Measurements from ENCODE around the gene TGFBR3L. TPM values are rescaled to one million over a fixed set of nuclear protein-coding genes. Genes with fewer than 3 reads are reported as not detected.

Gene TGFBR3L
- total RNA-seq, 2 experiments from 2014 or later = 0.13 to 0.61 TPM

DNA sequence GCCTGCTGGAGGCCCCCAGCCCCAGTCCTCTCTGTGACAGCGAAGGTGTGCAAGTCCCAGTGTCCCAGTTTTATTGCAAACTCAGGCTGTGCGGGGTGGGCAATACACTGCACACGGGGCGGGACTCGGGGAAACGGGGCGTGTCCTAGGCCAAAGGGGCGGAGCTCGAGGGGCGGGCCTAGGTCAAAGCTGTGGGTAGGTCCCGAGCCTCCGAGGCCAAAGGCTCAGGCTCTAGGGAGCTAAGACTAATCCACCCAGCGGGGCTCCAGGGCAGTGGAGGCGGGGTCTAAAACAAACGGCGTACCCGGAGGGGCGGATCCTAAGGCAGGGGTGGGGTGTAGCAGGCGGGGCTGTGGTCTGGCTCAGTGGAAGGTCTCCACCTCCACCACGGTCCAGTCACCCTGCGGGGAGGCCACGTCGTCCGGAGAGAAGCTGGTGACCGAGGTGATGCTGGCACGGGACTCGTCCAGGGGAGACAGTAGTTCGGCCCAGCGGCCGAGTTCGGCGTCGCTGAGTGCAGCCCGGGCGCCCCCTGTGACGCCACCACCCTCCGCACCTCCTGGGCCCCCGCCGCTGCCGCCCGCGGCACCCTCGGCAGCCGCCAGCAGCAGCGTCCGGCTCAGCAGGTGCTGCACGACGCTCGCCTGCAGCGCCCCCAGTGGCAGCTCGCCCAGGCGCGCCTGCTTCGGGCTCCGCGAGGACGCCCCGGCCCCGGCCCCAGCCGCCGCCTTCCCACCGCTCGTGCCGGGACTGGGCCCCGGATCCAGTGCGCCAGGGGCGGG lies 45.8 kb upstream of the TGFBR3L start:
- TF ChIP-seq EZH2phosphoT487 (IDR thresholded peaks at IDR 0.05; ENCODE audit: borderline replicate concordance, low read depth, low read length) (no peak), CTCF (conservative IDR thresholded peaks at IDR 0.05; ENCODE audit: low read length) (peak; percentile 81)
- POLR2A ChIA-PET = interaction anchor here (0.6 to 1.2 kb wide), 2 partner anchors 52 to 1466 kb away, joined by 3 read pairs; partner anchors contain the start of gene SNAPC2
- Histone ChIP-seq H3K4me2 (ENCODE audit: low read length) (peak overlapping the region; percentile 84), H3K9me2 (ENCODE audit: insufficient read depth, low read length) (no peaks in the 10 kb centered on the region), H4K20me1 (ENCODE audit: insufficient read depth, low read length) (no peaks in the 10 kb centered on the region), H2AFZ (ENCODE audit: low read length) (peak overlapping the region; percentile 17; the same call in 1 of the 2 replicates), H3K27ac (ENCODE audit: low read depth, low read length, poor library complexity, severe bottlenecking) (no peak overlapping the region), H3K79me2 (ENCODE audit: insufficient read depth, low read depth, low read length) (no peaks in the 10 kb centered on the region), H3K4me3 (ENCODE audit: low read depth, low read length, poor library complexity, severe bottlenecking) (peak overlapping the region; percentile 65), H3K36me3 (ENCODE audit: insufficient read depth, low read length) (no peaks in the 10 kb centered on the region), H3K9me3 (ENCODE audit: low read length) (no peaks in the 10 kb centered on the region), H3K4me1 (ENCODE audit: insufficient read depth, low read length, poor library complexity, severe bottlenecking) (peaks cover 40% of the 10 kb centered on the region)
- intact Hi-C loops (cut with micrococcal nuclease; ENCODE audit: unreplicated experiment) = no loop called here
- CTCF ChIA-PET (ENCODE audit: unreplicated experiment) = interaction anchor here (1.0 to 1.8 kb wide), 4 partner anchors 11 to 52 kb away, joined by 3 to 6 read pairs (median 4); partner anchors contain the start of gene SNAPC2
- DNase-seq (ENCODE audit: low spot score) = peak; percentile 92
- no TSS peak for BruUV-seq (replicated peaks)

GRCh38 chr19:7869453-7869909 lies 45.1 kb upstream of the TGFBR3L start:
- Histone ChIP-seq H2AFZ (ENCODE audit: low read length) (no peak overlapping the region), H3K4me2 (ENCODE audit: low read length) (peak overlapping the region; percentile 84), H3K27ac (ENCODE audit: low read depth, low read length, poor library complexity, severe bottlenecking) (no peak overlapping the region), H3K9me2 (ENCODE audit: insufficient read depth, low read length) (no peaks in the 10 kb centered on the region), H3K9me3 (ENCODE audit: low read length) (no peaks in the 10 kb centered on the region), H3K79me2 (ENCODE audit: insufficient read depth, low read depth, low read length) (no peaks in the 10 kb centered on the region), H4K20me1 (ENCODE audit: insufficient read depth, low read length) (no peaks in the 10 kb centered on the region), H3K4me3 (ENCODE audit: low read depth, low read length, poor library complexity, severe bottlenecking) (peak overlapping the region; percentile 65), H3K4me1 (ENCODE audit: insufficient read depth, low read length, poor library complexity, severe bottlenecking) (peaks cover 40% of the 10 kb centered on the region), H3K36me3 (ENCODE audit: insufficient read depth, low read length) (no peaks in the 10 kb centered on the region)
- intact Hi-C loops (cut with micrococcal nuclease; ENCODE audit: unreplicated experiment) = no loop called here
- no TSS peak for BruUV-seq (replicated peaks)
- ChIA-PET POLR2A (interaction anchor here (1.2 kb wide), 1 partner anchor 51 kb away, joined by 3 read pairs; the partner anchor contains the start of gene SNAPC2), CTCF (ENCODE audit: unreplicated experiment) (interaction anchor here (0.6 to 1.8 kb wide), 8 partner anchors 12 to 66 kb away, joined by 3 to 6 read pairs (median 3); partner anchors contain the start of gene SNAPC2)
- DNase-seq (ENCODE audit: low spot score) = peak; percentile 75
- peak; percentile 56; the same call in 1 of the 2 replicates for TF ChIP-seq CTCF (conservative IDR thresholded peaks at IDR 0.05; ENCODE audit: low read length)
- no peak for TF ChIP-seq EZH2phosphoT487 (IDR thresholded peaks at IDR 0.05; ENCODE audit: borderline replicate concordance, low read depth, low read length)

All from OCI-LY7 (cell line).